Left kidney (tissue), 2 donors: ENCODE results near the gene LMO4. TPM values are rescaled to one million over a fixed set of nuclear protein-coding genes. Genes with fewer than 3 reads are reported as not detected.
A peak's percentile ranks its signal among the peaks of the same experiment; 100 is the strongest.

Experiments used
- DNase-seq: peaks from one replicate; pipeline ENCODE4 v3.0.0-alpha.2; 2013
- polyA plus RNA-seq: library from polyadenylated mRNA; unstranded; fragments of 120-200 nt; gene quantifications from one replicate; pipeline ENCODE4 v1.2.1, GENCODE V29; 2013; ENCODE audit not compliant: insufficient read length

The LMO4 gene
- polyA plus RNA-seq, 1 donor, result 116 TPM

GRCh38 chr1:87325982-87326738, 2.5 kb upstream of the LMO4 start:
- DNase-seq, result peak; percentile 79

GRCh38 chr1:87327376-87328271, 1.1 kb upstream of the LMO4 start:
- DNase-seq, result no peak

GRCh38 chr1:87329051-87329525, 408 bp downstream of the LMO4 start:
- DNase-seq, result no peak

GRCh38 chr1:87329526-87330056, 911 bp downstream of the LMO4 start:
- no peak for DNase-seq

- no peak for DNase-seq
Observed at GRCh38 chr1:87330057-87330884, 1.6 kb downstream of the LMO4 start.

GRCh38 chr1:87330885-87331364, 2.2 kb downstream of the LMO4 start:
- DNase-seq, result no peak

GRCh38 chr1:87331365-87332241, 2.9 kb downstream of the LMO4 start:
- peak; percentile 79 for DNase-seq

GRCh38 chr1:87333692-87334347, 5.1 kb downstream of the LMO4 start:
- no peak for DNase-seq

- no peak for DNase-seq
Observed at GRCh38 chr1:87334351-87335174, 5.9 kb downstream of the LMO4 start.

GRCh38 chr1:87335175-87335884, 6.7 kb downstream of the LMO4 start:
- no peak for DNase-seq

GRCh38 chr1:87336623-87337067, 8.0 kb downstream of the LMO4 start:
- no peak for DNase-seq

GRCh38 chr1:87337606-87338005, 8.9 kb downstream of the LMO4 start:
- DNase-seq, result no peak

- DNase-seq, result no peak
Observed at GRCh38 chr1:87338566-87338965, 9.9 kb downstream of the LMO4 start.

- no peak for DNase-seq
Observed at GRCh38 chr1:87344231-87344630, 15.6 kb downstream of the LMO4 start.

GRCh38 chr1:87346130-87346814, 17.6 kb downstream of the LMO4 start:
- no peak for DNase-seq

- DNase-seq, result no peak
Observed at GRCh38 chr1:87348341-87349019, 19.8 kb downstream of the LMO4 start.

GRCh38 chr1:87349036-87349435, 20.4 kb downstream of the LMO4 start:
- no peak for DNase-seq
